Measurements from ENCODE around the gene EMC7.
A peak's percentile ranks its signal among the peaks of the same experiment; 100 is the strongest.

EMC7 gene

GRCh38 chr15:34038023-34038870 lies 63.4 kb downstream of the EMC7 start:
- DNase-seq (ENCODE audit: low spot score) = peak; percentile 88

Measured in iPS-NIHi11 (cell line).